Measurements from ENCODE around the gene POLE3.
"Not testable (repeated sequence)": the region's sequence is repeated elsewhere in the genome, so short reads cannot be mapped to it uniquely, and the experiment has no call there.

POLE3 gene, protein sequence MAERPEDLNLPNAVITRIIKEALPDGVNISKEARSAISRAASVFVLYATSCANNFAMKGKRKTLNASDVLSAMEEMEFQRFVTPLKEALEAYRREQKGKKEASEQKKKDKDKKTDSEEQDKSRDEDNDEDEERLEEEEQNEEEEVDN

GRCh38 chr9:113410207-113410864 is at the start of gene POLE3, which contains the start of gene C9orf43:
Gene POLE3 (minus strand): TSS chr9:113410675. CDS start chr9:113410293, 382 bp downstream.
Gene C9orf43 (plus strand): TSS chr9:113410747. CDS start chr9:113413494, 2,747 bp downstream.
- peak; percentile 90 to 95 for DNase-seq (ENCODE audit: low read depth in 2 of 2)

DNA sequence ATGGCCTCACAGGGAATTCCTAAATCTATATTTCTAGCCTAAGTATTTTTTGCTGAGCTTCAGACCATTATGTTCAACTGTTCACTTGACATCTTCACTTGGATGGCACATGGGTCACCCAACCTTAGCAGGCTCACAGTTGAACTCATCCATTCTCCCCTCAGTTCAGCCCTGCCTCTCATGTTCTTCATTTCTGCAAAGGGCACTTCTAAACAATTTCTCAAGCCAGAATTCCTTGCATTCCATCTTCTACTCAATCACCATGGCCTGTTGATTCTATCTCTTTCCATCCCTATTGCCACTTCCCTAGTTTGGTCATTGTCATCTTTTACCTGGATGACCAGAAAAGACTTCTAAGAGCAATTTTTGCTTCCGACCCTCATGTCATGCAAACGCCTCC is 45.8 kb upstream of the POLE3 start:
- no peak for DNase-seq (ENCODE audit: low read depth in 2 of 2)

DNA sequence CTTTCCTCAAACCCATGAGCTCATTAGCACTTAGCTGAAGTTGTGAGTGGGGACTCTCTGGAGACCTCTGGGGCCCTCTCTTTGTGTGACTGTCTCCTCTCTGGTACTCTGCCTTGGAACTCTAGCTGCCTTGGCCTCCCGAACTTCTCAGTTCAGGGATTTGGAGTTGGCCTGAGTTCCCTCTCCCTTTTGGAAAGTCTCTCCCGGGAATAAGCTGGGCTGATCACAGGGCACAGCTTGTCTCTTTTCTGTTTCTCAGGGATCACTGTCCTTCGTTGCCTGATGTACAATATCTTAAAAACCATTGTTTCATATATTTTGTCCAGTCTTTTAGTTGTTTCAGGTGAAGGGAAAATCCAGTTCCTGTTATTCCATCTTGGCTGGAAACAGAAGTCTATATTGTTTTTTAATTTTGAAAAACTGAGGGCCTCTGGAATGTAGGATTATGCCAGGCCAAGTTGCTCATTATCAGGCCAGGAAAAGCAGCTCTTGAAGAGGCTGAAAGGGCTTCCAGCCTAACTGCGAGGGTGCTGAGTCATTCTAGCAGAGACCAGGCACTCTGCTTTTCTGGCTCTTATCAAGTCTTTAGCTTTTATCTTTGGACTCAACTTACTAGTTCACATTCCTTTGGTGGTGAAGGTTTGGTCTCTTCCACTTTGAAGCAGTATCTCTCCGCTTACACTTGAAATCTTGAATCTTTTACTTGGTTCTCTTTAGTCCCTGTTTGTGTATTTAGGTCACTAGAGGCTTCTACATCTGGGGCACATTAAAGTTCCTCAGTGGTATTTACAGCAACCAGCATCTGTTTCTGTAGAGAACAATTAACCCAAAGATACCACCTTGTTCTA is 44.7 kb upstream of the POLE3 start:
- DNase-seq (ENCODE audit: low read depth in 2 of 2): no peak

DNA sequence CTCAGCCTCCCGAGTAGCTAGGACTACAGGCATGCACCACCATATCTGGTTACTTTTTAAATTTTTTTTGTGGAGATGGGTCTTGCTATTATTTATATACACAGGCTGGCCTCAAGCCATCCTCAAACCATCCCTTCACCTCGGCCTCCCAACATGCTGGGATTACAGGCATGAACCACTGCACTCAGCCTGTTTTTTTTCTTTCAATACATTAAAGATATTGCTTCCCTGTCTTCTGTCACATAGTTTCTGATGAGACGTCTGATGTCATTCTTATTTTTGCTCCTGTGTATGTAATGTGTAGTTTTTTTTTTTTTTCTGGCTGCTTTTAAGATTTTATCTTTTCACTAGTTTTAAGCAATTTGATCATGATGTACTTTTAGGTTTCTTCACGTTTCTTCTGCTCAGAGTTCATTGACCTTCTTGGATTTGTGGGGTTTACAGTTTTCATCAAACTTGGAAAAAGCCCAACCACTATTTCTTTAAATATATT is 41.7 kb upstream of the POLE3 start:
- no peak for DNase-seq (ENCODE audit: low read depth in 2 of 2)

GRCh38 chr9:113449376-113449775 is 38.9 kb upstream of the POLE3 start:
- no peak for DNase-seq (ENCODE audit: low read depth in 2 of 2)

GRCh38 chr9:113446323-113446740 is 35.9 kb upstream of the POLE3 start:
- DNase-seq (ENCODE audit: low read depth in 2 of 2): no peak

- no peak for DNase-seq (ENCODE audit: low read depth in 2 of 2)
Observed at GRCh38 chr9:113444736-113445135, 34.3 kb upstream of the POLE3 start.

- DNase-seq (ENCODE audit: low read depth in 2 of 2): not testable (repeated sequence)
Observed at GRCh38 chr9:113437716-113438115, 27.2 kb upstream of the POLE3 start.

DNA sequence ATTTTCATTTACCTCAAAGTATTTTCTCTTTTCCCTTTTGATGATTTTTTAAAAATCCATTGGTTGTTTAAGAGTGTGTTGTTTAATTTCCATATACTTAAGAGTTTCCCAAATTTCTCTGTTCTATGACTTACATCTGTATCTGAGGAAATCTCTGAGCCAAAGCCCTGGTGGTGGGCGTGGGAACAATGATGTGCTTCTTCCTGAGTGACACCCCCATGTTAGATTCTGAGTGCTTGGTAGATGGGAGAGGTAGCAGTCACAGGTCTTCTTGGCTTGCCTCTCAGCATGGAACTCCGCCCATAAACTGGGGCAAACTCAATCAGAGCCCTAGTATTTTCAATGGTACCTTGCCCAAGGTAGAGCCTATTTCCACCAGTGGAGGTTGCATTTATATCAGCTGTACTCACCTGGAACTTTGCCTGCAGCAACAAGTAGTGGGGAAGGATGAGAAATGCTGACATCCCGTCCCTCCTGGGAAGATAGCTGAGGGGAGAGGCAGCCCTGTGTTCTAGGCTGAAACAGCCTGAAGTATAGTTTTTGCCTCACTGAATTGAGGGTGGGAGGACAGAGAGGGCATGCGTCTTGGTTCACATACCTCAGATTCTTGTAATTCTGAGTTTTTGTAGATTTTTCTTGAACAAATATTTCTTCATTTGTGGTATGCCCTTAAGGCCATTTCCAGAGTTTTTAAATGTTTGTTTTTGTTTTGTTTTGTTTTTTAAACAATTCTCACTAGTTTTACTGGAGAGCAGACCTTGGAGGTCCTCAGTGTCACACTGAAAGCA is 26.4 kb upstream of the POLE3 start:
- DNase-seq (ENCODE audit: low read depth in 2 of 2): no peak

GRCh38 chr9:113431191-113431590 is 20.7 kb upstream of the POLE3 start:
- no peak for DNase-seq (ENCODE audit: low read depth in 2 of 2)

DNA sequence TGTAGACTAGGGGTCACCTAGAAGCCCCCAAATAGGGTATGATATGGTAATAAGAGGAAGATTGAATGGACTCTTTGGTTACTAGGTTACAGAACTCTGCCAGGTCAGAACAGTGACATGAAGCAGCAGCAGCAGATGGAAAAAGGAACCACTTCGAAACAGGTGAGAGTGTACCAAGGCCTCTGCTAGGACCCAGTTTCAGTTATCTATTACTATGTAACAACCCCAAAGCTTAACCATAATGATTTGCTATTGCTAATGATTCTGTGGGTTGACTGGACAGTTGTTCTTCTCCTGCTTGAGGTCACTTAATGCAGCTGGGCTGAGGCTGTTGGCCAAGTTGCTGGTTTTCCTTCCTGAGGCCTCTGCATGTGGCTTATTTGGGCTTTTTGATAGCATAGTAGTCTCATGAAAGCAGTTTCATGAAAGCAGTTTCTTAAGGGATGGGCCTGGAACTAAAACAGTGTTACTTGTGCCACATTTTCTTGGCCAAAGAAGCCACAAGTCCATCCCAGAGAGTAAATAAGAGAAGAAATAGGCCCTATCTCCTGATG is 17.7 kb upstream of the POLE3 start:
- no peak for DNase-seq (ENCODE audit: low read depth in 2 of 2)

- no peak for DNase-seq (ENCODE audit: low read depth in 2 of 2)
Observed at GRCh38 chr9:113427629-113428028, 17.2 kb upstream of the POLE3 start.

DNA sequence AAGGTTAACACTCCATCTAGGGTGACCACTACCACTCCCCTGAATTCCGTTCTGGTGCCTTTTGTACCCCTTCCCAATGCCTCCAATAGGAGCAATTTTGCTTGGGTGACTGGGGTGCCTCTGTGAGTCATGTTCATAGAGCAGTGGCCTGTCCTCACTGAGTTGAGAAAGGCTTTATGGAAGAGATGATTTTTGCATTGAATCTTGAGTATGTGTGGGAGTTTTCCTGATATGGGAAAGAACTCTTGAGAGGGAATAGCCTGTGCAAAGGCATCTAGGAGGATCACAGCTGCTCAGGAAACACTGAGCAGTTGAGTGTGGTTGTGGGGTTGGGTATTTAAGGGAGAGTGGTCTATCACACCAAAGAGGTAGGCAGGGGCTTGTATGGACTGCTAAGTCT is 16.2 kb upstream of the POLE3 start:
- no peak for DNase-seq (ENCODE audit: low read depth in 2 of 2)

GRCh38 chr9:113425072-113425471 is 14.6 kb upstream of the POLE3 start:
- DNase-seq (ENCODE audit: low read depth in 2 of 2): no peak

DNA sequence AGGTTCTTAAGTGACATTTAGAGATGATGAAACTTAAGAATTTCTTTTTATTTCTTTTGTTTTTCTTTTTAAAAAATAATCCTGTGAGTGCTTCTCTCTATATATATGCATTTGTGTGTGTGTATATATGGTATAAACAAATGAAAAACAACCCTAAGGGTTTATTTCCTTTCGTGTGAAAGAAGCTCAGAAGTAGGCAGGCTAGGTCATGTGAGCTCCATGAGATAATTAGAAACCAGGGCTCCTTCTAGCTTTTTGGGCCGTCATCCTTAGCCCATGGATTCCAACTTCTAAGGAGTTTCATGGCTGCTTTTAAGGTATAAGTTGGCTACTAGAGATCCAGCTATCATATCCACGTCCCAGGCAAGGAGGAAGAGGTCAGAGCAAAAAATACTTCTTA is 11.3 kb upstream of the POLE3 start:
- no peak for DNase-seq (ENCODE audit: low read depth in 2 of 2)

DNA sequence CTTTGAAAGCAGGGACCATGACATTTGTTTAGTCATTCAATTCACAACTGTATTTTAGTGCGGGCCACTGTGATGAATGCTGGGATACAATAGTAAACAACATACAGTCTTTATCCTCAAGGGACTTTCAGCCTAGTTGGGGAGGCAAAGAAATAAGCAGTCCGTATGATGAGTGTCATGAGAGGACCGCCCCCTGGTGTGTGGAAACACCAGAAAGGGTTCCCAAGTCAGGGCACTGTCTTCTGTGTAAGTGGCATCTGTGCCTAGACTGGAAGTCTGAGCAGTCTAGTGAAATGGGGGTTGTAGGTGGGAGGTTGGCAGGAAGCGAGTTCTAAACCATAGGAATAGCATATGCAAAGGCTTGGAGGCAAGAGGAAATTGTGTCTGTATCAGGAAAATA is 6.9 kb upstream of the POLE3 start:
- DNase-seq (ENCODE audit: low read depth in 2 of 2): no peak

- no peak for DNase-seq (ENCODE audit: low read depth in 2 of 2)
Observed at GRCh38 chr9:113416149-113416721, 5.8 kb upstream of the POLE3 start.

GRCh38 chr9:113409883-113410206 is 630 bp downstream of the POLE3 start:
- DNase-seq (ENCODE audit: low read depth in 2 of 2): no peak

GRCh38 chr9:113409481-113409880 is 994 bp downstream of the POLE3 start:
- DNase-seq (ENCODE audit: low read depth in 2 of 2): no peak

- DNase-seq (ENCODE audit: low read depth in 2 of 2): peak in 1 of 2 donors; percentile 38
Observed at GRCh38 chr9:113406873-113407511, 3.5 kb downstream of the POLE3 start.

DNA sequence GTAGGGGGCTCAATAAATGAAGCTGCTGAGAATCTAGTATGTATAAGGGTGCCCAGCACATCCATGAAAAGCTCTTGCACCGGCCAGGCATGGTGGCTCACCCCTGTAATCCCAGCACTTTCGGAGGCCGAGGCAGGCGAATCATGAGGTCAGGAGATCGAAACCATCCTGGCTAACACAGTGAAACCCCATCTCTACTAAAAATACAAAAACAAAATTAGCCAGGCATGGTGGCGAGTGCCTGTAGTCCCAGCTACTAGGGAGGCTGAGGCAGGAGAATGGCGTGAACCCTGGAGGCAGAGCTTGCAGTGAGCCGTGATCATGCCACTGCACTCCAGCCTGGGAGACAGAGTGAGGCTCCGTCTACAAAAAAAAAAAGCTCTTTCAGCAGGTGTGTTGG is 4.1 kb downstream of the POLE3 start:
- not testable (repeated sequence) for DNase-seq (ENCODE audit: low read depth in 2 of 2)

All from stimulated activated CD4-positive, alpha-beta T cell treated with anti-CD3 and anti-CD28 coated beads, Interleukin-15, amount 100 ng/mL, for 48 hours (primary cell).